CD4-positive, alpha-beta T cell treated with Interleukin-10 for 1 hour (primary cell): ENCODE measurements around the gene BICC1.
"Not testable (repeated sequence)": the region's sequence is repeated elsewhere in the genome, so short reads cannot be mapped to it uniquely, and the experiment has no call there.

Source experiments
- DNase-seq: peaks from one replicate; pipeline ENCODE4 v3.0.0-alpha.2; 2020

BICC1 gene

DNA sequence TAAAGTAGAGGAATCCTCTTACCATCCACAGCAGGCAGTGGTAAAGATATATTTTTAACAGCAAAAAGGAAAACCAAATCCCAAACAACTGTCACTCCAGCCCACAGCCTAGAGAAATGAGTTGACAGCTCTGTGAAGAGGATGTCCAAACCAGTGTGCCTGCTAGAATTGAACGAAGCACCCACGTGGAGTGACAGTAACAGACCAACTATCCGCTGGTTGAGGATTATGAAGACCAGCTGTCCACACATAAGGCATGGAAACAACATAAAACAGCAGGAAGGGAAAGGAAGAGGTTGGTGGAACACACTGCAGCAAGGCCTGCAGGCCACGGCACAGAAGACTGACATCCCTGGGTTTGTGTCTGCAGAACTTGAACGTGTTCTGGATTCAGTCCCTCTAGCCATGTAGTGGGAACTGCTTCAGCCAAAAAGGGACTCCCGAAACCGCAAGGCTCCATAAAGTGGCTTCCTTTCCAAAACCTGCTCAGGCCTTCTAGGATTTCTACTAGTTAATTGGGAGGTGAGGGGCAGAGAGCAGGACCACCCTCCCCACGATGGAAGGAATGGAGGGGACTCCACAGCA, 324.4 kb downstream of the BICC1 start:
- DNase-seq = no peak

GRCh38 chr10:58837826-58838225, 325.2 kb downstream of the BICC1 start:
- DNase-seq = no peak

GRCh38 chr10:58838561-58839208, 326.0 kb downstream of the BICC1 start:
- no peak for DNase-seq

GRCh38 chr10:58839771-58840170, 327.1 kb downstream of the BICC1 start:
- DNase-seq = no peak

GRCh38 chr10:58840840-58841435, 328.3 kb downstream of the BICC1 start:
- no peak for DNase-seq

DNA sequence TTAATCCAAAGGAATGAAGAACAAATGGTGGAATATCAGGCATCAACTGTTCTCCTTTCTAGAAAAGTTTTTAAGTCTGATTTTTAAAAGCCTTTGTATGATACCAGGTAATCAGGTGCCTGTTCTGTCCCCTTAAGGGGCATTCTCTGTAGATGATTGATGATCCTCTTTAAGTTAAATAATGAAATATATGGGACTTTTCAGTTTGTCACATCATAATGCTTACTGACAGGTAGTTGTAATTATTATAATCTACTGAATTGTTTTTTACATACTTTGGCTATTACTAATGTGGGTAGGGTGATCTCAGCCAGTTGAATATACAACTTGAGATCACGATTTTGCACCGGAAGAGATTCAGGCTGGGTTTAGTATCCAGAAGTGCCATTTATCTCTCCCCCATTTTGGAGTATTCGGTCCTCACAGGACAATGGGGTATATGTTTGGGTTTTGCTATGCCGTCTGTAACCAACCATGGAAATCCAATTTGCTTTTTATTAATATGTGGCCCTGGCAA, 330.2 kb downstream of the BICC1 start:
- no peak for DNase-seq

GRCh38 chr10:58843760-58844159, 331.1 kb downstream of the BICC1 start:
- DNase-seq = no peak

GRCh38 chr10:58844680-58845079, 332.0 kb downstream of the BICC1 start:
- DNase-seq = no peak

DNA sequence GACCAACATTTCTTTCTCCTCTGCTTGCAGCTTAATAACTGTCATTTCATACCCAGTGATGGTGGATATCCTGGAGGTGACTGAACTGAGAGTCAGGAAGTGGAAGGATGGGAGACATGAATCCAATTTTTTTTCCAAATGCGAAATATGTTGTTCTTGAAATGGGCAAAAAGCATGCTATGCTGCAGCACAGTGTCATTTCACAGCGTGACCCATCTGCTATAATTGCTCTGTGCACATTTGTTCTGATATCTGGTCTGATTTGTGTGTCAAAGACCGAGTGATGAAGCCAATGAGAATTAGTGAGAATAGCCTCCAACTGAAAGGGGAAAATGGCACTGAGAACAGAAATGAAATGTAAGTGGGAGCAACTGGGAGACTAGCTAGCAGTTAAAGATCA, 334.2 kb downstream of the BICC1 start:
- DNase-seq = no peak

DNA sequence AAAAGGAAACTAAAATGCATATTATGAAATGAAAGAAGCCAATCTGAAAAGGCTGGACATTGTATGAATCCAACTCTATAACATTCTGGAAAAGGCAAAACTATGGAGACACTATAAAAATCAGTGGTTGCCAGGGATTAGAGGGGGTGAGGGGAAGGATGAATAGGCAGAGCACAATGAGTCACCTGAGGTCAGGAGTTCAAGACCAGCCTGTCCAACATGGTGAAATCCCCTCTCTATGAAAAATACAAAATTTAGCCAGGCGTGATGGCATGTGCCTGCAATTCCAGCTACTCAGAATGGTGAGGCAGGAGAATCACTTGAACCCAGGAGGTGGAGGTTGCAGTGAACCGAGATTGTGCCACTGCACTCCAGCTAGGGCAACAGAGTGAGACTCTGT, 338.9 kb downstream of the BICC1 start:
- no peak for DNase-seq

- no peak for DNase-seq
These were observed 341.0 kb downstream of the BICC1 start for GRCh38 chr10:58853668-58854067.

DNA sequence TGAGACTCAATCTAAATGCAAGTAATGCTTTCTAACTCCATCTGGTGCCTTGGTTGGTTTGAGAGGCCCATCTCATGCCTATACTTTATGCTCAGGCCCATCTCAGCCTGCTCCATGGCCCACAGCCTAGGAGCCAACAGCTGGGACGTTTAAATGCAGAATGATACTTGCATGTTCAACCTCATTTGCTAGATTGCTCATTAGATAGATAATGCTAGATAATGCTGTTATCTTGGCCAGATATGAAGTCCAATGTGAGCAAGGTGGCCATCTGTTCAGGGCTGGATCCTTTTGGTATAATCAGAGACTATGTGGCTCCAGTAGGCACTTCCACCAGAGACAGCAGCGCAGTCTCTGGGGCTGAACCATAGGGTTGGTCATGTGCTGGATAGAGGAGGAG, 342.1 kb downstream of the BICC1 start:
- DNase-seq = no peak

DNA sequence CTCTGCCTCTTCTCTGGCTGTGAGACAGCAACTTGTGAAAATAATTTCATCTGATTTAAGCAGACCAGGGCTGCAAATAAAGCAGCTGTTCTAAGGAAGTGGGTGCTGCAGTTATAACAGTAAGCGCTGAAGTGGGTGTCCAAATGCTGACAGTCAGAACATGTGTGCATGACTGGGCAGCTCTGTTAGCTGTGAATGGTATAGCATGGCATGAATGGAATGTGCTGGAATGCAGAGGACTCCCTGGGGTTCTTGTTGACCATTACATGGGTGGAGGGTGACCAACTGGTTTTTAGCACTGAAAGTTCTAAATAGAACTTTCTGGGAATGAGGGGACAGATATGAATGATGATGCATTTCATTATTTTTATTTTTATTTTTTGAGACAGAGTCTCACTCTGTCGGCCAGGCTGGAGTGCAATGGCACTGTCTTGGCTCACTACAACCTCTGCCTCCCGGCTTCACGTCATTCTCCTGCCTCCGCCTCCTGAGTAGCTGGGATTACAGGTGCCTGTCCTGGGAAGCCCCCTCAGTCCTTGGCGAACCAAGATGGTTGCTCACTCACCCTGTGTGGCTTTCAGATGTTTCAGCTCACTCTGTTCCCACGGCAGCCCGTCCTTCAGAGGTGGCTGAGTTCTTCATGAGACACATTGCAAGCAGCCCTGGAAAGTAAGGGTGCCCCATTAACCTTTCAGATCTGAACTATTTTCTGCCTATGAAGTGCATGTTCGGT, 344.0 kb downstream of the BICC1 start:
- DNase-seq = no peak

- no peak for DNase-seq
These were observed 344.7 kb downstream of the BICC1 start for GRCh38 chr10:58857251-58857805.

DNA sequence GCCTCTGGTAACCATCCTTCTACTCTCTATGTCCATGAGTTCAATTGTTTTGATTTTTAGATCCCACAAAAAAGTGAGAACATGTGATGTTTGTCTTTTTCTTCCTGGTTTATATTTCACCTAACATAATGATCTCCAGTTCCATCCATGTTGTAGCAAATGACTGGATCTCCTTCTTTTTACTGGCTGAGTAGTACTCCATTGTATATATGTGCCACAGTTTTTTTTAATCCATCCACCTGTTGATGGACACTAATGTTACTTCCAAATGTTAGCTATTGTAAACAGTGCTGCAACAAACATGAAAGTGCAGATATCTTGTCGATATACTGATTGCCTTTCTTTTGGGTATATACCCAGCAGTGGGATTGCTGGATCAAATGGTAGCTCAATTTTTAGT, 345.5 kb downstream of the BICC1 start:
- not testable (repeated sequence) for DNase-seq

- no peak for DNase-seq
These were observed 346.9 kb downstream of the BICC1 start for GRCh38 chr10:58859526-58859925.

DNA sequence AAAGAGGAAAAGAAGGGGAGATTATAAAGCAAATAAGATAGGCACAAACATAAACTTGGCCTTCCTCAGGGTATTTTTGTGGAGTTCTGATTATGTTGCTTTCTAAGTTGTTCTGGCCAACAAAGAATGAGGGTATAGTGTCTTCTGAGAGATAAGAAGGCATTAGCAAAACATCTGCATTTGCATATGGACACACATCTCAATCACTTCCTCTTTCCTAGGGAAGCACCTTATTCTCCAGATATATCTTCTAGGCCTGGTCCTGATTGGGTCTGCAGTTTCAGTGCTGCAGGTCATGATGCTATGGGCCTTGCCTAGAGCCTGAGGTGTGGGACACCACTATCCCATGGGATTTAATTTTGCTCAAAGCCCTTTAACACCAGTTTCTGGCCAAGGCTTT, 355.0 kb downstream of the BICC1 start:
- DNase-seq = no peak

- no peak for DNase-seq
These were observed 356.2 kb downstream of the BICC1 start for GRCh38 chr10:58868736-58869435.

GRCh38 chr10:58870070-58870469, 357.4 kb downstream of the BICC1 start:
- no peak for DNase-seq

- DNase-seq = no peak
These were observed 360.5 kb downstream of the BICC1 start for GRCh38 chr10:58873161-58873560.
